OCI-LY7 (cell line): Measurements from ENCODE around the gene SKP2. TPM values are rescaled to one million over a fixed set of nuclear protein-coding genes. Genes with fewer than 3 reads are reported as not detected.
"Not testable (repeated sequence)": the region's sequence is repeated elsewhere in the genome, so short reads cannot be mapped to it uniquely, and the experiment has no call there.

Experiments used
- BruUV-seq: library from RNA; stranded (reverse); fragments of 400-500 nt; replicated peaks from 2 replicates; lab custom pipeline; 2021; lab: Mats Ljungman, UMichigan
- CTCF ChIA-PET: fragments of 300-600 bp; sonication (Branson Sonifier 250); formaldehyde crosslinking; loops from one replicate; lab custom pipeline; 2022; ENCODE audit warnings: antibody characterized with exemption; ENCODE audit not compliant: unreplicated experiment; lab: Charles Lee
- POLR2A ChIA-PET: fragments of 300-600 bp; sonication (Branson Sonifier 250); formaldehyde crosslinking; loops from one replicate; lab custom pipeline; 2022; ENCODE audit warnings: antibody characterized with exemption; lab: Charles Lee
- DNase-seq: peaks from one replicate; pipeline ENCODE4 v3.0.0-alpha.2; 2015; ENCODE audit warnings: low spot score
- H2AFZ ChIP-seq: fragments of 200-600 bp; sonication (generic), shearing (Covaris generic); 2 replicates; pipeline ENCODE4 v1.6.1; 2014; ENCODE audit warnings: mild to moderate bottlenecking, antibody characterized with exemption, low read length, moderate library complexity
- H3K27ac ChIP-seq: fragments of 200-600 bp; sonication (generic); 2 replicates; pipeline ENCODE4 v1.5.1; 2014; ENCODE audit warnings: mixed run types, low read depth, mild to moderate bottlenecking, moderate library complexity, low read length, inconsistent platforms; ENCODE audit not compliant: poor library complexity, severe bottlenecking
- H3K36me3 ChIP-seq: fragments of 200-600 bp; sonication (generic); 2 replicates; pipeline ENCODE4 v1.6.1; 2014; ENCODE audit warnings: mild to moderate bottlenecking, antibody characterized with exemption, low read length, moderate library complexity, mixed read lengths; ENCODE audit not compliant: insufficient read depth
- H3K4me1 ChIP-seq: fragments of 200-600 bp; sonication (generic); 2 replicates; pipeline ENCODE4 v1.5.1; 2014; ENCODE audit warnings: mild to moderate bottlenecking, low read length; ENCODE audit not compliant: insufficient read depth, poor library complexity, severe bottlenecking
- H3K4me2 ChIP-seq: fragments of 200-600 bp; sonication (generic); 2 replicates; pipeline ENCODE4 v1.6.1; 2014; ENCODE audit warnings: mild to moderate bottlenecking, low read length
- H3K4me3 ChIP-seq: fragments of 200-600 bp; sonication (generic); 2 replicates; pipeline ENCODE4 v1.5.1; 2014; ENCODE audit warnings: mild to moderate bottlenecking, low read depth, low read length; ENCODE audit not compliant: poor library complexity, severe bottlenecking
- H3K79me2 ChIP-seq: fragments of 200-600 bp; sonication (generic); 2 replicates; pipeline ENCODE4 v1.6.1; 2016; ENCODE audit warnings: low read depth, mild to moderate bottlenecking, low read length, moderate library complexity, mixed read lengths; ENCODE audit not compliant: insufficient read depth
- H3K9me2 ChIP-seq: fragments of 200-600 bp; sonication (generic); 2 replicates; pipeline ENCODE4 v1.6.1; 2016; ENCODE audit warnings: mild to moderate bottlenecking, low read length, mixed read lengths; ENCODE audit not compliant: insufficient read depth
- H3K9me3 ChIP-seq: fragments of 200-600 bp; sonication (generic); 2 replicates; pipeline ENCODE4 v1.6.1; 2014; ENCODE audit warnings: mild to moderate bottlenecking, mixed run types, low read length, mixed read lengths
- H4K20me1 ChIP-seq: fragments of 200-600 bp; sonication (generic); 2 replicates; pipeline ENCODE4 v1.6.1; 2014; ENCODE audit warnings: mild to moderate bottlenecking, antibody characterized with exemption, low read length, moderate library complexity, mixed read lengths; ENCODE audit not compliant: insufficient read depth
- EZH2phosphoT487 ChIP-seq: fragments of 200-600 bp; sonication (generic); IDR thresholded peaks from 2 replicates; pipeline ENCODE4 v1.6.1; 2018; ENCODE audit warnings: low read depth, borderline replicate concordance, mild to moderate bottlenecking, mixed run types, antibody characterized with exemption, low read length, moderate library complexity, mixed read lengths
- intact Hi-C: fragments of 100-400 bp; cut with micrococcal nuclease; formaldehyde crosslinking; loops from one replicate; pipeline ENCODE4 v1.10.0; 2022; ENCODE audit not compliant: unreplicated experiment
- total RNA-seq, 2 experiments: library from RNA; depleted of rRNA in 1 of 2; stranded (reverse); fragments of >200 nt in 1 of 2; shearing (Covaris generic) in 1 of 2; gene quantifications; 2 replicates each; pipeline ENCODE4 v1.2.3, GENCODE V29; 2014 to 2022
- TF ChIP-seq, protein P1 (sequence below): fragments of 200-600 bp; sonication (generic); conservative IDR thresholded peaks from 2 replicates; pipeline ENCODE4 v1.5.1; 2014; ENCODE audit warnings: mild to moderate bottlenecking, antibody characterized with exemption, low read length, moderate library complexity, mixed read lengths

The SKP2 gene
- total RNA-seq, 2 experiments from 2014 or later: 71.8 to 74.0 TPM

DNA sequence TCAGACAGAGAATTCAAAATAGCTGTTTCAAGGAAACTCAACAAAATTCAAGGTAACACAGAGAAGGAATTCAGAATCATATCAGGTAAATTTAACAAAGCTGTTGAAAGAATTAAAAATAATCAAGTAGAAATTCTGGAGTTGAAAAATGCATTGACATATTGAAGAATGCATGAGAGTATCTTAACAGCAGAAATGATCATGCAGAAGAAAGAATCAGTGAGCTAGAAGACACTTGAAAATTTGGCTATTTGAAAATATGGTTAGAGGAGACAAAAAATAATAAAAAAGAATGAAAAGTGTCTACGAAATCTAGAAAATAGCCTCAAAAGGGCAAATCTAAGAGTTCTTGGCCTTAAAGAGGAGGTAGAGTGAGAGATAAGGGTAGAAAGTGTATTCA is 23.1 kb upstream of the SKP2 start:
- Histone ChIP-seq H3K4me3 (no peak overlapping the region), H2AFZ (no peak overlapping the region), H4K20me1 (no peaks in the 10 kb centered on the region), H3K79me2 (no peaks in the 10 kb centered on the region), H3K9me2 (no peaks in the 10 kb centered on the region), H3K4me1 (no peaks in the 10 kb centered on the region), H3K36me3 (peaks cover 53% of the 10 kb centered on the region), H3K4me2 (no peak overlapping the region), H3K9me3 (peaks cover 15% of the 10 kb centered on the region; the same call in 1 of the 2 replicates), H3K27ac (no peak overlapping the region)
- ChIA-PET CTCF (no interaction called here), POLR2A (interaction anchor here (0.7 to 1.0 kb wide), 3 partner anchors 9 to 45 kb away, joined by 3 to 4 read pairs (median 3); no protein-coding TSS in a partner anchor)
- no TSS peak for BruUV-seq
- intact Hi-C loops: no loop called here
- DNase-seq: no peak
- TF ChIP-seq, protein P1, sequence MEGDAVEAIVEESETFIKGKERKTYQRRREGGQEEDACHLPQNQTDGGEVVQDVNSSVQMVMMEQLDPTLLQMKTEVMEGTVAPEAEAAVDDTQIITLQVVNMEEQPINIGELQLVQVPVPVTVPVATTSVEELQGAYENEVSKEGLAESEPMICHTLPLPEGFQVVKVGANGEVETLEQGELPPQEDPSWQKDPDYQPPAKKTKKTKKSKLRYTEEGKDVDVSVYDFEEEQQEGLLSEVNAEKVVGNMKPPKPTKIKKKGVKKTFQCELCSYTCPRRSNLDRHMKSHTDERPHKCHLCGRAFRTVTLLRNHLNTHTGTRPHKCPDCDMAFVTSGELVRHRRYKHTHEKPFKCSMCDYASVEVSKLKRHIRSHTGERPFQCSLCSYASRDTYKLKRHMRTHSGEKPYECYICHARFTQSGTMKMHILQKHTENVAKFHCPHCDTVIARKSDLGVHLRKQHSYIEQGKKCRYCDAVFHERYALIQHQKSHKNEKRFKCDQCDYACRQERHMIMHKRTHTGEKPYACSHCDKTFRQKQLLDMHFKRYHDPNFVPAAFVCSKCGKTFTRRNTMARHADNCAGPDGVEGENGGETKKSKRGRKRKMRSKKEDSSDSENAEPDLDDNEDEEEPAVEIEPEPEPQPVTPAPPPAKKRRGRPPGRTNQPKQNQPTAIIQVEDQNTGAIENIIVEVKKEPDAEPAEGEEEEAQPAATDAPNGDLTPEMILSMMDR: no peak
- no peak for TF ChIP-seq EZH2phosphoT487

DNA sequence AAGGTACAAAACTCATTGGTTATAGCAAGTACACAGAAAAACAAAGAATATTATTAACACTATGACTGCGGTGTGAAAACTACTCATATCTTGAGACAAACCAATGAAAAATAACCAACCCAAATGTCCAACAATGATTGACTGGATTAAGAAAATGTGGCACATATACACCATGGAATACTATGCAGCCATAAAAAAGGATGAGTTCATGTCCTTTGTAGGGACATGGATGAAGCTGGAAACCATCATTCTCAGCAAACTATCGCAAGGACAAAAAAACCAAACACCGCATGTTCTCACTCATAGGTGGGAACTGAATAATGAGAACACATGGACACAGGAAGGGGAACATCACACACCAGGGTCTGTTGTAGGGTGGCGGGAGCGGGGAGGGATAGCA is 22.2 kb upstream of the SKP2 start:
- H3K27ac ChIP-seq, H3K9me2 ChIP-seq, H3K4me1 ChIP-seq, CTCF ChIA-PET, intact Hi-C loops, H3K79me2 ChIP-seq, DNase-seq, BruUV-seq, H3K4me3 ChIP-seq, H3K4me2 ChIP-seq, H2AFZ ChIP-seq, H4K20me1 ChIP-seq: not testable (repeated sequence)
- H3K9me3 ChIP-seq: peaks cover 15% of the 10 kb centered on the region; the same call in 1 of the 2 replicates
- peaks cover 59% of the 10 kb centered on the region for H3K36me3 ChIP-seq
- POLR2A ChIA-PET: interaction anchor here (0.7 kb wide), 1 partner anchor 13 kb away, joined by 4 read pairs; no protein-coding TSS in a partner anchor

DNA sequence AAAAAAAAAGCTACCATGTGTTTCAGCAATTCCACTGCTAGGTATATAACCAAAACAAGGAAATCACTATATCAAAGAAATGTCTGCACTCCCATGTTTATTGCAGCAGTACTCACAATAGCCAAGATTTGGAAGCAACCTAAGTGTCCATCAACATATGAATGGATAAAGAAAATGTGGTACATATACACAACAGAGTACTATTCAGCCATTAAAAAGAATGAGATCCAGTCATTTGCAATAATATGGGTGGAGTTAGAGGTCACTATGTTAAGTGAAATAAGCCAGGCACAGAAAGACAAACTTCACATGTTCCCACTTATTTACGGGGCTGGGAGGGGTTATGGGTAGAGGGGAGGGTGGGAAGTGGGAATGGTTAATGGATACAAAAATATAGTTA is 18.9 kb upstream of the SKP2 start:
- CTCF ChIA-PET, H3K4me1 ChIP-seq, BruUV-seq, H4K20me1 ChIP-seq, H3K4me3 ChIP-seq, H3K4me2 ChIP-seq, DNase-seq, intact Hi-C loops, H3K27ac ChIP-seq, H3K79me2 ChIP-seq, H3K9me2 ChIP-seq, H2AFZ ChIP-seq: not testable (repeated sequence)
- POLR2A ChIA-PET: interaction anchor here (0.6 to 1.8 kb wide), 3 partner anchors 222 to 1181 kb away, joined by 3 to 11 read pairs (median 4); no protein-coding TSS in a partner anchor
- Histone ChIP-seq H3K9me3 (peaks cover 15% of the 10 kb centered on the region; the same call in 1 of the 2 replicates), H3K36me3 (peaks cover 54% of the 10 kb centered on the region)

DNA sequence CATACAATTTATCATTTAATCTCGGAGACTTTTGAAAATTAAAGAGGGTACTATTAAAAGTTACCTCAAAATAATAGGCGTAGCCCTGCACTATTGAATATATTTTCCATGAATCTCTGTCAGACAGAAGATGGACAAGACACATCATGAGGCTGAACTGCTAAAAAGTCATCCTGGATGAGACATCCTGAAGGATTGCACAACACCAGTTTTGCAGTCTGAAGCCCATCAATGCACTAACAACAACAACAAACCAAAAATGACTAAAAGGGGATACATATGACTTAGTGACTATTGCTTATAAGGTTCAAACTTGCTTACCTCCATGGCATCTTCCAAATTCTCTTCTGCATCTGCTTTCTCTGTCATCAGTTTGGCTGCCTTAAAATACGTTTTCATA is 15.9 kb upstream of the SKP2 start:
- no peak overlapping the region for H3K27ac ChIP-seq
- no peaks in the 10 kb centered on the region for H3K79me2 ChIP-seq
- H4K20me1 ChIP-seq: no peaks in the 10 kb centered on the region
- H2AFZ ChIP-seq: no peak overlapping the region
- peaks cover 66% of the 10 kb centered on the region for H3K36me3 ChIP-seq
- no peak overlapping the region for H3K4me3 ChIP-seq
- ChIA-PET CTCF (no interaction called here), POLR2A (no interaction called here)
- no TSS peak for BruUV-seq
- no peaks in the 10 kb centered on the region for H3K4me1 ChIP-seq
- intact Hi-C loops: no loop called here
- H3K9me3 ChIP-seq: peaks cover 32% of the 10 kb centered on the region; the same call in 1 of the 2 replicates
- no peaks in the 10 kb centered on the region for H3K9me2 ChIP-seq
- H3K4me2 ChIP-seq: no peak overlapping the region
- no peak for TF ChIP-seq EZH2phosphoT487
- TF ChIP-seq, protein P1: no peak
- DNase-seq: no peak
